ENCODE results near the gene TRPV4. TPM values are rescaled to one million over a fixed set of nuclear protein-coding genes. Genes with fewer than 3 reads are reported as not detected.

Gene TRPV4
- total RNA-seq, 2 experiments from 2014 or later = not detected

DNA sequence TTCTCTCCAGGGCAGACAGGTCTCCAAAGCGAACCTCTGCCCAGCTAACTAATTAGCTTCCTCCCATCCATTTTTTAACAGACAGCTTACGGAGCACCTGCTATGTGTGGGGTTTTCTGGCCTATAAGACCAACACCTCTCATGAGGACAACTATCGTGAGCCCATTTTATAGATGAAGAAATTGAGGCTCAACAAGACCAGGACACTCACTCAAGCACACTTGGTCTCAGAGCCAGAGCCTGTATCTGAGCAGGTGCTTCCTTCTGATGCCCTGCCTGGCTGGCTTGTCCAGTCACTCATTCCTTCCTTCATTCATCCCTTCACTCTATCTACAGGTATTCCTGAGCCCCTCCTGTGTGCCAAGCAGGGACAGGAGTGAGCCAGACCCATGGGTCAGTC lies 6.1 kb downstream of the TRPV4 start:
- H3K27ac Mint-ChIP-seq = no peak overlapping the region
- peaks cover 8% of the 10 kb centered on the region for H3K27me3 Mint-ChIP-seq

DNA sequence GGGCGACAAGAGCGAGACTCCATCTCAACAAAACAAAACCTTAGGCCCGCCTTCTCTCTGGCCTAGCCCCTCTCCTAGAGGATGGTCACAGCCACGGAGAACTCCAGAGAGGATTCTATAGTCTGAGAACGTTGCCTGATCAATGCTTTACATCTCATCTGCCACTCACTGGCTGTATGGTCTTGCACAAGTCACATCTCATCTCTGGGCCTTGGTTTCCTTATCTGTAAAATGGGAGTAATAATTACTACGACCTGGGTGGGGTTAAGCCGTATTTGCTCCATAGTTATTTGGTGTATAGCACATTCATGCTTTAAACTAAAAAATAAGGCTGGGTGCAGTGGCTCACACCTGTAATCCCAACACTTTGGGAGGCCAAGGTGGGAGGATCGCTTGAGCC lies 8.5 kb downstream of the TRPV4 start:
- Mint-ChIP-seq H3K4me3 (no peak overlapping the region), H3K36me3 (no peaks in the 10 kb centered on the region), H3K4me1 (no peaks in the 10 kb centered on the region), H3K9me3 (no peaks in the 10 kb centered on the region), H3K27me3 (no peaks in the 10 kb centered on the region), H3K27ac (no peak overlapping the region)
- DNase-seq = no peak

More for the DNA sequence above, 6.1 kb downstream of the TRPV4 start:
- no peak overlapping the region for H3K4me3 Mint-ChIP-seq
- H3K36me3 Mint-ChIP-seq = no peaks in the 10 kb centered on the region
- DNase-seq = no peak
- H3K9me3 Mint-ChIP-seq = no peaks in the 10 kb centered on the region
- no peaks in the 10 kb centered on the region for H3K4me1 Mint-ChIP-seq

GRCh38 chr12:109822951-109823411 lies 10.2 kb downstream of the TRPV4 start:
- H3K27me3 Mint-ChIP-seq = no peaks in the 10 kb centered on the region
- H3K4me1 Mint-ChIP-seq = no peaks in the 10 kb centered on the region
- no peak overlapping the region for H3K4me3 Mint-ChIP-seq
- no peak for DNase-seq
- no peak overlapping the region for H3K27ac Mint-ChIP-seq
- no peaks in the 10 kb centered on the region for H3K36me3 Mint-ChIP-seq
- no peaks in the 10 kb centered on the region for H3K9me3 Mint-ChIP-seq

GRCh38 chr12:109822416-109822815 lies 10.8 kb downstream of the TRPV4 start:
- Mint-ChIP-seq H3K4me3 (no peak overlapping the region), H3K4me1 (no peaks in the 10 kb centered on the region), H3K27me3 (no peaks in the 10 kb centered on the region), H3K36me3 (no peaks in the 10 kb centered on the region), H3K9me3 (no peaks in the 10 kb centered on the region), H3K27ac (no peak overlapping the region)
- DNase-seq = no peak

DNA sequence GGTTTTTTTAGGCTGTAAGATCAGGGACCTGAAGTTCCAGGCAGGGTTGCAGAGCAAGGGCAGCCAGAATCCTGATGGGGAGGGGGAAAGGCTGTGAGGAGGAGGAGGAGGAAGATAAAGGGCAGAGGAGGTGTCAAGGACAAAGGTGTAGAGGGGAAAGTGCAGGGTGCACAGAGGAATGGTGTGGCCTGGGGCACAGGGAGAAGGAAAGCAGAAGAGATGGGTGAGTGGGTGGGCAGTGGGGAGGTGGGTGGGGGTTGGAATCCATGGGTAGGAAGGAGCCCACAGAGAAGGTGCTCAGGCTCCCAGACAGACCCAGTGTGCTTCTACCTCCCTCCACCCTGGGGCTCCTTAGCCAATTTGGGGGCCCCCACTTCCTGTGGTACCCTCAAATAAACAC lies 11.2 kb downstream of the TRPV4 start:
- Mint-ChIP-seq H3K4me1 (no peaks in the 10 kb centered on the region), H3K27me3 (no peaks in the 10 kb centered on the region), H3K4me3 (no peak overlapping the region), H3K9me3 (no peaks in the 10 kb centered on the region), H3K36me3 (no peaks in the 10 kb centered on the region), H3K27ac (no peak overlapping the region)
- no peak for DNase-seq

- no peaks in the 10 kb centered on the region for H3K4me1 Mint-ChIP-seq
- H3K4me3 Mint-ChIP-seq = no peak overlapping the region
- no peak overlapping the region for H3K27ac Mint-ChIP-seq
Observed at GRCh38 chr12:109820816-109821381, 12.3 kb downstream of the TRPV4 start.

DNA sequence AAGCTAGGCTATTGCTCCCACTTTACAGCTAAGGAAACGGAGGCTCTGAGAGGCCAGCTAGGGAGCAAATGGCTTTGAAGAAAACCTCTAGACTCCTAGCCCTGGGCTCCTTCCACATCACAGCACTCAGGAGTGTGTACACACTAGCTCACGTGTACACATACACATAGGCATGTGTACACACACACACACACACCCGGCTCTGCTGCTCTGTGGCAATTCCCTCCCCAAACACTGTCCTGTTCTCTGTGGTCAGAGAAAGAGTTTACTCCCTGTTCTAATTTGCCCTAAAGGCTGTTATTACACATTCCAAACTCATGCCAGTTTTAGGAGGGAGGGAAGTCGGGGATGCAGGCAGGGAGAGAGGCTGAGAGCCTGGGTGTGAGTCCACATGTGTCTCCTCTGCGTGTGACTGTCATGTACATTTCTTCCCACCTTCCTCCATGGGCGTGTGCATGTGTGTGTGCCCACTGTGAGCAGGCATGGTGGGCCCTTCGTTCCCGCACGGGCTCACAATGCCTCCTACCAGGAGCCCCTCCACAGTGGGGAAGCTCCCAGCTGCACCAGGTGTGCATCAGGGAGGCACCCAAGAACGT lies 14.2 kb downstream of the TRPV4 start:
- Mint-ChIP-seq H3K4me3 (no peak overlapping the region), H3K36me3 (no peaks in the 10 kb centered on the region), H3K9me3 (no peaks in the 10 kb centered on the region), H3K27me3 (no peaks in the 10 kb centered on the region), H3K4me1 (no peaks in the 10 kb centered on the region), H3K27ac (no peak overlapping the region)
- DNase-seq = no peak

More at GRCh38 chr12:109820816-109821381, 12.3 kb downstream of the TRPV4 start:
- DNase-seq = no peak
- Mint-ChIP-seq H3K27me3 (no peaks in the 10 kb centered on the region), H3K9me3 (no peaks in the 10 kb centered on the region), H3K36me3 (no peaks in the 10 kb centered on the region)

DNA sequence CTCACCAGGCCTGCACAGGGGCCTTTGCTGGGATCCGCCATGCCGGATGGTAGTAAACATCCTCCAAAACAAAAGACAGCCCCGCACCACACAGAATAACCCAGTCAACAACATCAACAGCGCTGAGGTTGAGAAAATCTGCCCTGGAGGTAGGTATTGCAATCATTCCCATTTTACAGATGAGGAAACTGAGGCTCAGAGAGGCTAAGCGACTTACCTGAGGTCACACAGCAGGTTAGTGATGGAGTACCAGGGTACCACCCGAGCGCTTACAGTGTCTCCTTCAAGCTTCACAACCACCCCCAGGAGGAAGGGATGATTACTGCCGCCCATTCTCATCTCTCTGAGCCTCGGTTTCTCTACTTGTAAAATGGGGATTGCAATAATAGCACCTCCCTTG lies 14.9 kb downstream of the TRPV4 start:
- H3K4me3 Mint-ChIP-seq = no peak overlapping the region
- no peaks in the 10 kb centered on the region for H3K36me3 Mint-ChIP-seq
- no peaks in the 10 kb centered on the region for H3K9me3 Mint-ChIP-seq
- no peak for DNase-seq
- H3K27me3 Mint-ChIP-seq = no peaks in the 10 kb centered on the region
- H3K27ac Mint-ChIP-seq = no peak overlapping the region
- no peaks in the 10 kb centered on the region for H3K4me1 Mint-ChIP-seq

DNA sequence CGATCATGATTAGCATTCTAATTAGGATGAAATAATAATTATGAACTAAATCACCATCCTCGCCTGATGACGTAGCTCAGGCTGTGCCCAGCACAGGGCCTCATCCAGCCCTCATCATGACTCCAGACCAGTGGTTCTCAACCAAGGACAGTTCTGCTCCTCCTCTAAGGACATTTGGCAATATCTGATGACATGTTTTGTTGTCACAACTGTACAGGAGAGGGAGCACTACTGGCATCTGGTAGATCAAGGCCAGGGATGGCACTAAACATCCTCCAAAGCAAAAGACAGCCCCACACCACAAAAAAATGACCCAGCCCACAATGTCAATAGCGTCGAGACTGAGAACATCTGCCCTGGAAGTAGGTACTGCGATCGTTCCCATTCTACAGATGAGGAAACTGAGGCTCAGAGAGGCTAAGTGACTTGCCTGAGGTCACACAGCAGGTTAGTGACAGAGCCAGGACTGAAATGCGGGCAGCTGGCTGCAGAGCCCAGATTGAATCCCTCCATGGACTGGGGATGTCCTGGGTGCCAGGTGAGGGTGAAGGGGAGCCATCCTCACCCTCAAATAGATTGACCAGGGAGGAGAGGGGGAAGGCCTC lies 15.5 kb downstream of the TRPV4 start:
- Mint-ChIP-seq H3K4me3 (no peak overlapping the region), H3K36me3 (no peaks in the 10 kb centered on the region), H3K27ac (no peak overlapping the region), H3K27me3 (no peaks in the 10 kb centered on the region), H3K9me3 (no peaks in the 10 kb centered on the region), H3K4me1 (no peaks in the 10 kb centered on the region)
- DNase-seq = no peak

GRCh38 chr12:109816870-109817269 lies 16.3 kb downstream of the TRPV4 start:
- Mint-ChIP-seq H3K4me1 (no peaks in the 10 kb centered on the region), H3K9me3 (no peaks in the 10 kb centered on the region), H3K27me3 (no peaks in the 10 kb centered on the region), H3K36me3 (no peaks in the 10 kb centered on the region), H3K4me3 (no peak overlapping the region), H3K27ac (no peak overlapping the region)
- no peak for DNase-seq

- no peaks in the 10 kb centered on the region for H3K27me3 Mint-ChIP-seq
- H3K9me3 Mint-ChIP-seq = no peaks in the 10 kb centered on the region
- no peaks in the 10 kb centered on the region for H3K36me3 Mint-ChIP-seq
- H3K27ac Mint-ChIP-seq = no peak overlapping the region
- no peak overlapping the region for H3K4me3 Mint-ChIP-seq
- H3K4me1 Mint-ChIP-seq = no peaks in the 10 kb centered on the region
- DNase-seq = no peak
Observed at GRCh38 chr12:109815757-109816617, 17.2 kb downstream of the TRPV4 start.

DNA sequence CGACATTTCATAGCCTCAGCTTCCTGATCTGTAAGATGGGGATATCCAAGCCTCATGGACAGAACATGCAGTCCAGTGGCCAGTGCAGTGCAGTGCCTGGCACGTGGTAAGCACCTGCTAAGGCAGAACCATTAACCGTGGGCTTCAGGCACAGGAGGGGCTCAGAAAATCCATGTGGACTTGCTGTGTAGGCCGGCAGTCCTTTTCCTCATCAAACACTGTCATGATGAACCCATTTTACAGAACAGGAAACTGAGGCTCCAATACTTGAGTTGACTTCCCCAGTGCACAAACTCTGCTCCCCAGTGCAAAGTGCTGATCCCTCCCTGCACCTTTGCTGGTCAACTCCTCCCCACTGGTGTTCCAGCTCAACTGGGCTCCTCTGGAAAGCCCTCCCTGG lies 18.0 kb downstream of the TRPV4 start:
- Mint-ChIP-seq H3K4me3 (no peak overlapping the region), H3K9me3 (no peaks in the 10 kb centered on the region), H3K4me1 (no peaks in the 10 kb centered on the region), H3K27ac (no peak overlapping the region), H3K27me3 (no peaks in the 10 kb centered on the region), H3K36me3 (no peaks in the 10 kb centered on the region)
- DNase-seq = no peak

DNA sequence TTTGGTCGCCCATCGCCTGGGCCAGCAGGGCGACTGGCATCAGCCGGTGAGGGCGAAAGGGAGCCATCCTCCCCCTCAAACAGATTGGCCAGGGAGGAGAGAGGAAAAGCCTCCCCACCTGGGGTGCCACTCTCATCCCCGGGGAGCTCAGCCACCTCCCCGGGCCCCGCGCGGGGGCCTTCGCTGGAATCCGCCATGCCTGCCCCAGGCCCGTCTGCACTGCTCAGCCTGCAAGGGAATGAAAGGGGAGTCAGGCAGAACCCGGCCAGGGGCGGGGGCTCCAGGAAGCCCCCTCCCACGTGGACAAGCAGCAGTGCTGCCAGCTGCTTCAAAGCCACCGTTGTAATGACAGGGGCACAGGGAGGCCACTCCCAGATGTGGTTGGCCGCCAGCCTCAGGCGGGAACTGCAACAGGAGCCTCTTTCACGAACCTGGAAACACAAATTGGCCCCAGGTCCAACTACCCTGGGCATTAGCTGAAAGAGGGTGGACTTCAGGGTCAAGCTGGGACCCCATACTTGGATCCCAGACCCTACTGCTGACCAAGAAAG lies 18.5 kb downstream of the TRPV4 start:
- no peak for DNase-seq
- H3K36me3 Mint-ChIP-seq = no peaks in the 10 kb centered on the region
- no peaks in the 10 kb centered on the region for H3K9me3 Mint-ChIP-seq
- H3K27ac Mint-ChIP-seq = no peak overlapping the region
- H3K27me3 Mint-ChIP-seq = no peaks in the 10 kb centered on the region
- H3K4me1 Mint-ChIP-seq = no peaks in the 10 kb centered on the region
- no peak overlapping the region for H3K4me3 Mint-ChIP-seq

DNA sequence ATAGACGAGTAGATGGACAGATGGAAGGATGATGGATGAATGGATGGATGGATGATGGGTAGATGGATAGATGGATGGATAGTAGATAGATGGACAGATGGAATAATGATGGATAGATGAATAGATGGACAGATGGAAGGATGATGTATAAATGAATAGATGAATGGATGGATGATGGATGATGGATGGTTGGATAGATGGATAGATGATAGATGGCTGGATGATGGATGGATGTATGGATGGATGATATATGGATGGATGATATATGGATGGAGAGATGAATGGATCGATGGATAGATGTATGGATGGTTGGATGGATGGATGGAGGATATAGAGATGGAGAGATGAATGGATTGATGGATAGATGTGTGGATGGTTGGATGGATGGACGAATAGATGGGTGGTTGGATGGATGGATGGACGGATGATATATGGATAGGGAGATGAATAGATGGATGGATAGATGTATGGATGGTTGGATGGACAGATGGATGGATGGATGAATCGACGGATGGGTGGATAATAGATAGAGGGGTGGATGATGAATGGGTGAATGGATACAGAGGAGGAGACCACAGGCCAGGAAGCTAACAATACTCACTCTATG lies 19.3 kb downstream of the TRPV4 start:
- Mint-ChIP-seq H3K27ac (no peak overlapping the region), H3K9me3 (no peaks in the 10 kb centered on the region), H3K36me3 (no peaks in the 10 kb centered on the region), H3K4me1 (no peaks in the 10 kb centered on the region), H3K27me3 (no peaks in the 10 kb centered on the region), H3K4me3 (no peak overlapping the region)
- DNase-seq = no peak

GRCh38 chr12:109811624-109811995 lies 21.6 kb downstream of the TRPV4 start:
- Mint-ChIP-seq H3K9me3 (no peaks in the 10 kb centered on the region), H3K4me1 (no peaks in the 10 kb centered on the region)

More at GRCh38 chr12:109811624-109811995, 21.6 kb downstream of the TRPV4 start:
- no peak for DNase-seq
- Mint-ChIP-seq H3K27ac (no peak overlapping the region), H3K36me3 (no peaks in the 10 kb centered on the region), H3K4me3 (no peak overlapping the region), H3K27me3 (no peaks in the 10 kb centered on the region)
